Measurements from ENCODE around the gene RNF111.

The RNF111 gene

GRCh38 chr15:59001946-59002345 lies 14.5 kb downstream of the RNF111 start:
- DNase-seq: no peak

- DNase-seq: no peak
Measured at GRCh38 chr15:59002418-59002859, 15.0 kb downstream of the RNF111 start.

- DNase-seq: no peak
Measured at GRCh38 chr15:59005579-59005978, 18.1 kb downstream of the RNF111 start.

GRCh38 chr15:59008086-59008485 lies 20.6 kb downstream of the RNF111 start:
- DNase-seq: no peak

- DNase-seq: no peak
Measured at GRCh38 chr15:59011262-59011952, 23.9 kb downstream of the RNF111 start.

- DNase-seq: no peak
Measured at GRCh38 chr15:59013246-59013873, 25.9 kb downstream of the RNF111 start.

GRCh38 chr15:59014068-59014467 lies 26.6 kb downstream of the RNF111 start:
- DNase-seq: no peak

GRCh38 chr15:59017449-59017848 lies 30.0 kb downstream of the RNF111 start:
- DNase-seq: no peak

- no peak for DNase-seq
Measured at GRCh38 chr15:59018833-59019232, 31.4 kb downstream of the RNF111 start.

GRCh38 chr15:59020322-59020721 lies 32.9 kb downstream of the RNF111 start:
- no peak for DNase-seq

GRCh38 chr15:59022188-59022587 lies 34.7 kb downstream of the RNF111 start:
- DNase-seq: no peak

- DNase-seq: no peak
Measured at GRCh38 chr15:59026207-59026606, 38.7 kb downstream of the RNF111 start.

- DNase-seq: no peak
Measured at GRCh38 chr15:59028387-59028955, 41.0 kb downstream of the RNF111 start.

- DNase-seq: no peak
Measured at GRCh38 chr15:59029554-59029953, 42.1 kb downstream of the RNF111 start.

- no peak for DNase-seq
Measured at GRCh38 chr15:59035201-59035600, 47.7 kb downstream of the RNF111 start.

- DNase-seq: no peak
Measured at GRCh38 chr15:59039225-59039624, 51.8 kb downstream of the RNF111 start.

GRCh38 chr15:59042041-59042440 lies 54.6 kb downstream of the RNF111 start:
- DNase-seq: no peak

GRCh38 chr15:59048897-59049296 lies 61.4 kb downstream of the RNF111 start:
- DNase-seq: no peak

- no peak for DNase-seq
Measured at GRCh38 chr15:59051873-59052861, 64.7 kb downstream of the RNF111 start.

GRCh38 chr15:59052915-59053407 lies 65.5 kb downstream of the RNF111 start:
- no peak for DNase-seq

GRCh38 chr15:59053482-59053881 lies 66.0 kb downstream of the RNF111 start:
- no peak for DNase-seq

- DNase-seq: no peak
Measured at GRCh38 chr15:59059076-59059597, 71.7 kb downstream of the RNF111 start.

- no peak for DNase-seq
Measured at GRCh38 chr15:59060348-59060747, 72.9 kb downstream of the RNF111 start.

All from NCI-H1105 (cell line).